Stimulated activated naive CD8-positive, alpha-beta T cell treated with anti-CD3 and anti-CD28 coated beads, Interleukin-15, amount 100 ng/mL, for 72 hours (primary cell): ENCODE data around the gene EXOC3L4.
"Not testable (repeated sequence)": the region's sequence is repeated elsewhere in the genome, so short reads cannot be mapped to it uniquely, and the experiment has no call there.

Experiments
- ATAC-seq: fragments of 150-1000 bp; cut with Tn5 transposase; 2 replicates; pipeline ENCODE4 v1.10.0; 2021; ENCODE audit warnings: mild to moderate bottlenecking, moderate library complexity
- DNase-seq, 2 donors: peaks; one replicate each; pipeline ENCODE4 v3.0.0; 2021 to 2022
- H3K27ac Mint-ChIP-seq, 2 donors: one replicate each; pipeline ENCODE4 v1.8.0; 2022; ENCODE audit warnings: mild to moderate bottlenecking in 2 of 2, mixed read lengths in 2 of 2, moderate library complexity in 2 of 2
- H3K27me3 Mint-ChIP-seq: one replicate; pipeline ENCODE4 v1.8.0; 2022; ENCODE audit warnings: mixed read lengths
- H3K4me1 Mint-ChIP-seq: one replicate; pipeline ENCODE4 v1.8.0; 2022; ENCODE audit warnings: mild to moderate bottlenecking, mixed read lengths
- H3K4me3 Mint-ChIP-seq, 2 donors: one replicate each; pipeline ENCODE4 v1.8.0; 2022; ENCODE audit warnings: mild to moderate bottlenecking in 2 of 2, mixed read lengths in 2 of 2, moderate library complexity in 1 of 2
- H3K9me3 Mint-ChIP-seq, 2 donors: one replicate each; pipeline ENCODE4 v1.8.0; 2022; ENCODE audit warnings: mixed read lengths in 2 of 2

Gene EXOC3L4

GRCh38 chr14:103118018-103118662 is 23.6 kb downstream of the EXOC3L4 start:
- ATAC-seq (no peak), DNase-seq (no peak)

DNA sequence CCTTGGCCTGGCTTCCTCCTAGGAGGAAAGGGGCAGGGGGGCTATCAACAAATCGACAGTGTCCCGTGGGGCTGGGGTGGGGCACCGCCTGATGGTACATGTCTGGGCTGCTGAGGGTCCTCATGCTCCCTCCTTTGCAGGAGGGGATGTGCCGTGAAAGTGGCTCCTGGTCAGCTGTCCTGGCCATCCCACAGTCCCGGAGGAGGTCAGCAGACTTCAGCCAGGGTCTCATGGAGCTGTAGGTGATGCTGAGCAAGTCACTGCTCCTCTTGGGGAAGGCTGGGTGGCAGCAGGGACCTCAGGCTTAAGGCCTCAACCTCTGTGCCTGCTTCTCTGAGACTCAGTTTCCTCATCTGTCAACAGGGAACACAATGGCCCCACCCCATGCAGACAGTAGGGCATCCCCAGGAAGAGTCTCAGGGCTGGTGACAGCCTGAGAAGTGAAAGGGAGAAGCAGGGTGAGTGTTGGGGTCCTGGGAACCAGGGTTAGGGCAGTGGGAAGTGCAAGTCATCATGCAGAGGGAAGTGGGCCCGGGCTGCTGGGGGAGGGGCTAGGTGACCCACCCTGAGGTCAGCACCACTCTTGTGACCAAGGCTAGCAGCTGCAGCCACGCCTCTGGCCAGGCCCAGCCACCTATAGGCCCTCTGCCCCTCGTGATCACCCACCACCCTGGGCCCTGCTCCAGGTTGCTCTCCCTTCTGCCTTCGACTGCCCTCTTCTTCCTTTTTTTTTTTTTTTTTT is 24.3 kb downstream of the EXOC3L4 start:
- Mint-ChIP-seq H3K4me3 (no peak overlapping the region), H3K27ac (no peak overlapping the region), H3K9me3 (no peaks in the 10 kb centered on the region), H3K4me1 (peaks cover 9% of the 10 kb centered on the region), H3K27me3 (peaks cover 32% of the 10 kb centered on the region)
- ATAC-seq: no peak
- DNase-seq: no peak

More at GRCh38 chr14:103118018-103118662, 23.6 kb downstream of the EXOC3L4 start:
- Mint-ChIP-seq H3K27ac (no peak overlapping the region), H3K27me3 (peaks cover 29% of the 10 kb centered on the region), H3K4me1 (peaks cover 8% of the 10 kb centered on the region), H3K4me3 (no peak overlapping the region), H3K9me3 (no peaks in the 10 kb centered on the region)

DNA sequence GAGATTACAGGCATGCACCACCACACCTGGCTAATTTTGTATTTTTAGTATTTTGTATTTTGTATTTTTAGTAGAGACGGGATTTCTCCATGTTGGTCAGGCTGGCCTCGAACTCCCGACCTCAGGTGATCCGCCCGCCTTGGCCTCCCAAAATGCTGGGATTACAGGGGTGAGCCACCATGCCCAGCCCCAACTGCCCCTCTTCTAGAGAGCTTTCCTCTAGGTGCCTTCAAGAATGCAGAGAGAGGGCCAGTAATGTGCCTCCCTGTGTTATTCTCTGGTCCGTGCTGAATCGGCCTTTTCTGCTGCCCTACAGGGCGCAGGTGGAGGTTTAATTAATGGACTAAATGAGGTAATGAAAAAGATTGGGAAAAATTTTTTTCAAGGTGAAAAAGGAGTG is 25.0 kb downstream of the EXOC3L4 start:
- H3K9me3 Mint-ChIP-seq, H3K4me3 Mint-ChIP-seq, H3K27ac Mint-ChIP-seq, ATAC-seq, DNase-seq: not testable (repeated sequence)
- peaks cover 13% of the 10 kb centered on the region for H3K4me1 Mint-ChIP-seq
- peaks cover 39% of the 10 kb centered on the region for H3K27me3 Mint-ChIP-seq

DNA sequence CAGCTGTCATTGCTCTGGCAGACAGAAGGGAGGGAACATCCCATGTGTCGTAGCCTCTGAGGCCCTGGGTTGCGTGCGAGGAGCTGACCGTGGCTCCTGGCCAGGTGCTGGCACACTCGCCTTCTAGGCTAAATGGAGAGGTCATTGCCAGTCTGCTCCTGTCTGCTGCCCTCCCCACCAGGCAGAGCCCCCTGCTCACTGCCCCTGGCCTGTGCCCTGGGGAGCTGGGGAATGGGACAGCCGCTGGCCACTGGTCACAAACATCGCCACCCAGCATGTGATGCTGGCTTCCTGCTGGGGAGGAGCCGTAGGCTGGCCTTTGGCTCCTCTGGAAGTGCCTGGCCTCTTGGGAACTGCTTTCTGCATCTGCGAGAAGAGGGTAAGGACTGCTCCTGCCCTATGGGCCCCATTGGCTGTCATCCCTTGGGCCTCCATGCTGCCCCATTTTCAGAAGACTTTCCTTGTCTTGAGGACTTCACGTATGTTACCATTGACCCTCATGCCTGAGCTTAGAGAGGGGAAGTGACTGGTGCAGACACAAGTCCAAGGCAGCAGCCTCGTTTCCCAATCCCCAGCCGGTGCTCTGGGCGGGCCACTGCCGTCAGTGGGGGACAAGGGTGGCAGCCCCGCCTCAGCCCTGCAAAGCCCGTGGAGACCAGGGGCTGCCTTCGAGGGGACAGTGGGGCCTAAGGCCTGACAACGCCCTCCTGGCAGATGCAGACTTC is 26.8 kb downstream of the EXOC3L4 start:
- no peak overlapping the region for H3K27ac Mint-ChIP-seq
- H3K4me3 Mint-ChIP-seq: no peak overlapping the region
- ATAC-seq: no peak
- DNase-seq: no peak
- peaks cover 49% of the 10 kb centered on the region for H3K27me3 Mint-ChIP-seq
- H3K9me3 Mint-ChIP-seq: no peaks in the 10 kb centered on the region
- peaks cover 13% of the 10 kb centered on the region for H3K4me1 Mint-ChIP-seq

- peak overlapping the region; percentile 35 to 44 for H3K4me3 Mint-ChIP-seq
- ATAC-seq: no peak
These were observed 27.5 kb downstream of the EXOC3L4 start for GRCh38 chr14:103121846-103122584.

GRCh38 chr14:103122585-103122946 is 28.0 kb downstream of the EXOC3L4 start:
- Mint-ChIP-seq H3K4me3 (peak overlapping the region; percentile 35 to 72), H3K4me1 (peaks cover 13% of the 10 kb centered on the region), H3K27ac (no peak overlapping the region), H3K27me3 (peaks cover 49% of the 10 kb centered on the region), H3K9me3 (no peaks in the 10 kb centered on the region)
- no peak for DNase-seq
- peak; percentile 9 for ATAC-seq

More at GRCh38 chr14:103121846-103122584, 27.5 kb downstream of the EXOC3L4 start:
- Mint-ChIP-seq H3K9me3 (no peaks in the 10 kb centered on the region), H3K4me1 (peaks cover 13% of the 10 kb centered on the region), H3K27ac (no peak overlapping the region), H3K27me3 (peaks cover 49% of the 10 kb centered on the region)
- no peak for DNase-seq

DNA sequence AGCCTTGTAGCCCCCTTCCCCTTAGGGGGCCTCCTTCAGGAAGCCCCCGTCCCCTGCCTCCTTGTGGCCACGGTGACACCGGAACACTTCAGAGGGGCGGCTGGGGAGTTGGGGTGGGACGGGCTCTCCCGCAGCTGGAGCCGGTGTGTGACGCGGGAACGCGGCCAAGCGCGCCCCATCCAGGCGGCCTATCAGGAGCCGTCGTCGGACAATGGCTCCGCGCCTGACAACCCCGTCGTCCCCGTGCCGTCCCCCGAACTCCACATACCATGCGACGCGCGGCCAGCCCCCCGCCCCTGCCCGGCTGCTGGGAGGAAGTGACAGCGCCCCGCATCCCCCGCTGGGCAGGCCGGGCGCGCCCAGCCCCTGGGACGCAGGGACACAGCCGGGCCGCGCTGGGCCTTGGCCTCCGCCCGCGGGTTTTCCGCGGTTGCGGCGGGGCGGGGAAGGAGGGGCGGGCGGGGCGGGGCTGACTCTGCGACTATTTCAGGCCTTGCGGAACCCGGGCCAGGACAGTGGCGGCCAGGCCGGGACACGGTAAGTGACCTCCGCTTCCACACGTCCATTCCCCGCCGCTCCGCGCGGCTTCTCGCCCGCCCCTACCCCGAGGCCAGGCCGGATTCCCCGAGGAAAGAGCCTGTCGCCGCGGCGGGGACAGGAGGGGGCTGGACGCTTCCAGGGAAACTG is 28.6 kb downstream of the EXOC3L4 start, which contains the start of gene TNFAIP2:
TNFAIP2 (plus strand) TSS at position 515 of the 687 bp plus-strand sequence. CDS start 2,997 bp downstream, outside the sequence.
- Mint-ChIP-seq H3K4me3 (peak within 1 kb of the TSS; percentile 37 to 72), H3K9me3 (no peaks in the 10 kb centered on the region), H3K4me1 (peaks cover 13% of the 10 kb centered on the region), H3K27ac (peak within 1 kb of the TSS in 1 of 2 donors; percentile 80), H3K27me3 (peaks cover 49% of the 10 kb centered on the region)
- peak; percentile 33 for ATAC-seq
- no peak for DNase-seq

GRCh38 chr14:103123634-103124500 is 29.3 kb downstream of the EXOC3L4 start:
- Mint-ChIP-seq H3K9me3 (no peaks in the 10 kb centered on the region), H3K4me3 (peak overlapping the region; percentile 37 to 60), H3K27ac (peak overlapping the region in 1 of 2 donors; percentile 80), H3K4me1 (peaks cover 13% of the 10 kb centered on the region), H3K27me3 (peaks cover 49% of the 10 kb centered on the region)
- DNase-seq (no peak), ATAC-seq (peak; percentile 26)

DNA sequence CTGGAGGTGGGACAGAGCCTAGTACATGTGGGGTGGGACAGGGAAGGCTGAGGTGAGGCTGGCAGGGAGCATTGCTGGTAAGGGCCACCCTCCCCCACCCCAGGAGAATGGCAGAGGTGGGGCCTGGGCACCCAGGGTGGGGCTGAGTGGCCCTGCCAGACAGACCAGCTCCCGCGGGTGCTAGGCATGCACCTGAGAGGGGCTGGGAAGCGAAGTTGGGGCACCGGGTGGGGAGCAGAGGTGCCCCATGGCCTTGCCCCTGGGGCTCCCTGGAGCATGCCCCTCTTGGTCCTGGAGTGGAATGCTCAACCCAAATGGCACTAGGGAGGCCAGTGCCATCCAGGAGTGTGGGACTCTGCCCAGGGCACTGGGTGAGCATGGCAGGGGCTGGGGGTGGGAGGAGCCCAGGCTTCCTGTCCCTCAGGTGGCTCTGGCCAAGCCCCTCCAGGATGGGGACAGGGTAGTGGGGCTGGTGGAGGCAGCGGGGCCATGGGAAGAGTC is 30.0 kb downstream of the EXOC3L4 start:
- DNase-seq (no peak), ATAC-seq (peak; percentile 3)
- no peak overlapping the region for H3K27ac Mint-ChIP-seq
- peaks cover 13% of the 10 kb centered on the region for H3K4me1 Mint-ChIP-seq
- no peak overlapping the region for H3K4me3 Mint-ChIP-seq
- peaks cover 49% of the 10 kb centered on the region for H3K27me3 Mint-ChIP-seq
- no peaks in the 10 kb centered on the region for H3K9me3 Mint-ChIP-seq

- Mint-ChIP-seq H3K9me3 (no peaks in the 10 kb centered on the region), H3K27ac (no peak overlapping the region), H3K4me1 (peaks cover 13% of the 10 kb centered on the region), H3K4me3 (no peak overlapping the region), H3K27me3 (peaks cover 47% of the 10 kb centered on the region)
- ATAC-seq: no peak
- no peak for DNase-seq
These were observed 30.9 kb downstream of the EXOC3L4 start for GRCh38 chr14:103125098-103126070.

- Mint-ChIP-seq H3K27ac (no peak overlapping the region), H3K27me3 (peaks cover 38% of the 10 kb centered on the region), H3K4me3 (no peak overlapping the region), H3K9me3 (no peaks in the 10 kb centered on the region), H3K4me1 (peaks cover 13% of the 10 kb centered on the region)
- ATAC-seq: no peak
- DNase-seq: no peak
These were observed 31.8 kb downstream of the EXOC3L4 start for GRCh38 chr14:103126088-103126872.

- ATAC-seq: no peak
- Mint-ChIP-seq H3K9me3 (no peaks in the 10 kb centered on the region), H3K27me3 (peaks cover 32% of the 10 kb centered on the region), H3K4me3 (no peak overlapping the region), H3K27ac (no peak overlapping the region), H3K4me1 (peaks cover 13% of the 10 kb centered on the region)
- no peak for DNase-seq
These were observed 32.4 kb downstream of the EXOC3L4 start for GRCh38 chr14:103126873-103127304.
